AG09319 (cell line): Measurements from ENCODE around the gene PDCL2.
"Not testable (repeated sequence)": the region's sequence is repeated elsewhere in the genome, so short reads cannot be mapped to it uniquely, and the experiment has no call there.

ENCODE experiments used
- DNase-seq: peaks from one replicate; pipeline ENCODE4 v3.0.0-alpha.2; 2010; ENCODE audit warnings: low read depth; ENCODE audit errors: extremely low read depth
- TF ChIP-seq, protein P1 (sequence below): IDR thresholded peaks from 2 replicates; pipeline ENCODE4 v1.5.1; 2011; ENCODE audit warnings: low read depth, mild to moderate bottlenecking, inconsistent platforms, low read length, moderate library complexity

PDCL2 gene

GRCh38 chr4:55588160-55588559 is 3.9 kb downstream of the PDCL2 start:
- no peak for DNase-seq
- TF ChIP-seq, protein P1, sequence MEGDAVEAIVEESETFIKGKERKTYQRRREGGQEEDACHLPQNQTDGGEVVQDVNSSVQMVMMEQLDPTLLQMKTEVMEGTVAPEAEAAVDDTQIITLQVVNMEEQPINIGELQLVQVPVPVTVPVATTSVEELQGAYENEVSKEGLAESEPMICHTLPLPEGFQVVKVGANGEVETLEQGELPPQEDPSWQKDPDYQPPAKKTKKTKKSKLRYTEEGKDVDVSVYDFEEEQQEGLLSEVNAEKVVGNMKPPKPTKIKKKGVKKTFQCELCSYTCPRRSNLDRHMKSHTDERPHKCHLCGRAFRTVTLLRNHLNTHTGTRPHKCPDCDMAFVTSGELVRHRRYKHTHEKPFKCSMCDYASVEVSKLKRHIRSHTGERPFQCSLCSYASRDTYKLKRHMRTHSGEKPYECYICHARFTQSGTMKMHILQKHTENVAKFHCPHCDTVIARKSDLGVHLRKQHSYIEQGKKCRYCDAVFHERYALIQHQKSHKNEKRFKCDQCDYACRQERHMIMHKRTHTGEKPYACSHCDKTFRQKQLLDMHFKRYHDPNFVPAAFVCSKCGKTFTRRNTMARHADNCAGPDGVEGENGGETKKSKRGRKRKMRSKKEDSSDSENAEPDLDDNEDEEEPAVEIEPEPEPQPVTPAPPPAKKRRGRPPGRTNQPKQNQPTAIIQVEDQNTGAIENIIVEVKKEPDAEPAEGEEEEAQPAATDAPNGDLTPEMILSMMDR: no peak

DNA sequence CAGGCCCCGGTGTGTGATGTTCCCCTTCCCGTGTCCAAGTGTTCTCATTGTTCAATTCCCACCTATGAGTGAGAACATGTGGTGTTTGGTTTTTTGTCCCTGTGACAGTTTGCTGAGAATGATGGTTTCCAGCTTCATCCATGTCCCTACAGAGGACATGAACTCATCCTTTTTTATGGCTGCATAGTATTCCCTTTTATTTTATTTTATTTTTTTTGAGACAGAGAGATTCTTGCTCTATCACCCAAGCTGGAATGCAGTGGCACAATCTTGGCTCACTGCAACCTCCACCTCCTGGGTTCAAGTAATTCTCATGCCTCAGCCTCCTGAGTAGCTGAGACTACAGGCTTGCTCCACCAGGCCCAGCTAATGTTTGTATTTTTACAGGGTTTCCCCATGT is 9.3 kb downstream of the PDCL2 start:
- DNase-seq: not testable (repeated sequence)

DNA sequence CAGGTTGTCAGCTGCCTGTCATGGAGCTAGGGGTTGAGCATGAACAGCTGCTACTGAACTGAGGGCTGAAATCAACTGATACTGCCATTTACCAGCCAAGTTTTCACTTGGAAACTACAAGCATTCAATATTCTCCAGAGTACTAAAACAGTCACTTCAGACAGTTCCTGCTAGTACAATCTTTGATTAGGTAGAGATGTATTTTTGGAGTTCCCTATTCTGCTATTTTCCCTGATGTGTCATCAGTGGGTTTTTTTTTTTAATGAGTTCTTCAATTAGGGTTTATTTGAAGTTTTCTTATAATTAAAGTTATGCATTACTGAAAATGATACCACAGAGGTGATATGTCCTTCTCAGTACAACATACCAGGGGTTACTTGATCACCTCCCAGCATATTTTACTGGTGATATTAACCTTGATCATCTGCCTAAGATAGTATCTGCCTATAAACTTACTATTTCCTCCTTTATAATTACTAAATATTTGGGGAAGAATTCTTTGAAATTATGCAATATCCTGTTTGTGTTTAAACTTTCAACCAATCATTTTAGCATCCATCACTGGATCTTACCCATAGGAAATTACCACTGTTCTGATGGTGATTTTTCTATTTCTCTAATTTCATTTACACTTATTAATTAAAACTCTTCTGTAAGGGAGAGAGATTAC is 13.6 kb downstream of the PDCL2 start:
- TF ChIP-seq, protein P1: no peak
- no peak for DNase-seq

DNA sequence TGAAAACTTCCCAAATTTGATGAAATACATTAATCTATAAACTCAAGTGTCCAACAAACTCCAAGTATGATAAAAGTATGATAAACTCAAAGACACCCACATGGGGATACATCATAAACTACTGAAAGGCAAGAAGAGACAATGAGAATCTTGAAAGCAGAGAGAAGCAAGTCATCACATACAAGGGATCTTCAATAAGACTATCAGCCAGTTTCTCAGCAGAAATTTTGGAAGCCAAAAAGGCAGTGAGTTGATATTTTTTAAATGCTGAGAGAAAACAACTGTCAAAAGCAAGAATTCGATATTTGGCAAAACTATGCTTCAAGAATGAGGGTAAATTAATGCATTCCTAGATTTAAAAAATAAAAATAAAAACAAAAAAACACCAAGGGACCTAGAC is 16.5 kb downstream of the PDCL2 start:
- DNase-seq: no peak
- TF ChIP-seq, protein P1: no peak

GRCh38 chr4:55574252-55574651 is 17.8 kb downstream of the PDCL2 start:
- DNase-seq: no peak
- TF ChIP-seq, protein P1: no peak

- no peak for DNase-seq
- TF ChIP-seq, protein P1: no peak
Observed at GRCh38 chr4:55571806-55572205, 20.2 kb downstream of the PDCL2 start.

DNA sequence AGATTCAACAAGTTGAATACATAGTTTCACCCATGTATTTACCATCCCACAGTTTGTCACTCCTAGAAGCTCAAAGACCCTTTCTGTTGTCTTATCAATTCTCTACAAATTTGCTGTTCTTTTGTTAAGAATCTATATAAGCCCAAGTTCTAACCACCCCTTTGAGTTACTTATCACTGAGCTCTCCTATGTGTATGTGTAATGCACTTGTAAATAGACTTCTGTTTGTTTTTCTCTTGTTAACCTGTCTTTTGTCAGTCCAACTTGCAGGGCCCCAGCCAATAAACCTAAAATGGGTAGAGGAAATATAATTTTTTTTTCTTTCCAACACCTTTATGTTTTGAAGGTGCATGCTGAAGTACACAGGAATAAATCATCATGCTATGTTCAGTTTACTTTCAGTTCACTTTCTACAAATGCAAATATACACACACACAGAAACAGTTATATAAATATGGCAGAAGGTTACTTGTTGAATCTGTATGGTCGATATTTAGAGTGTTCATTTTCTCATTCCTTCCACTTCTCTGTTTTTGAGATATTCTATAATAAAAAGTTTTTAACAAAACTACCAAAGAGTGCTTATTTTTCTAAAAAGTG is 23.0 kb downstream of the PDCL2 start:
- TF ChIP-seq, protein P1: no peak
- no peak for DNase-seq

DNA sequence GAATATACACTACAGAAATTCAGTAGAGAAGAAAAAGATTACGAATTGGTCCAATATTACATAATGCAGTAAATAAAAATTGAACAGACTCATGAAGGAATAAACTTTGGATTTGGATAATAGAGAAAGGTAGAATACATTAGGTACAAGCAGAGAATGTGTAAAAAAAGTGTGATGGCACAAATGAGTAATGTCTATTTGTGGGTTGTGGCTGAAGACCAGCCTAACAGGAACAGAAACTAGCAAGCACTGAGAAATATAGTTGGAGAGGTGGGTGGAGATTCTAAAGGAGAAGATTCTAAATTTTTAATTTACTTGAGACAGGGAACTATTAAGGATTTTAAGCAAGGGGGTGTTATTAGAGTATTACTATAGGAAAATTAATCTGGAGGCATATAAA is 30.2 kb downstream of the PDCL2 start:
- TF ChIP-seq, protein P1: no peak

More for the DNA sequence above, 30.2 kb downstream of the PDCL2 start:
- DNase-seq: no peak
